G401 (cell line): ENCODE results near the gene CWF19L1. TPM values are rescaled to one million over a fixed set of nuclear protein-coding genes. Genes with fewer than 3 reads are reported as not detected.

Experiments
- DNase-seq: peaks from one replicate; pipeline ENCODE4 v3.0.0-alpha.2; 2015; ENCODE audit warnings: low spot score
- in situ Hi-C: cut with HindIII; loops from 2 replicates; pipeline ENCODE4 v1.10.0; 2016; ENCODE audit warnings: low sequenced_read_pairs, mixed read lengths
- total RNA-seq: library from RNA; depleted of rRNA; stranded (reverse); fragments of >200 nt; shearing (Covaris generic); gene quantifications from 2 replicates; pipeline ENCODE4 v1.2.3, GENCODE V29; 2014

The CWF19L1 gene
- total RNA-seq, 1 experiment from 2014 or later: 46.6 TPM

DNA sequence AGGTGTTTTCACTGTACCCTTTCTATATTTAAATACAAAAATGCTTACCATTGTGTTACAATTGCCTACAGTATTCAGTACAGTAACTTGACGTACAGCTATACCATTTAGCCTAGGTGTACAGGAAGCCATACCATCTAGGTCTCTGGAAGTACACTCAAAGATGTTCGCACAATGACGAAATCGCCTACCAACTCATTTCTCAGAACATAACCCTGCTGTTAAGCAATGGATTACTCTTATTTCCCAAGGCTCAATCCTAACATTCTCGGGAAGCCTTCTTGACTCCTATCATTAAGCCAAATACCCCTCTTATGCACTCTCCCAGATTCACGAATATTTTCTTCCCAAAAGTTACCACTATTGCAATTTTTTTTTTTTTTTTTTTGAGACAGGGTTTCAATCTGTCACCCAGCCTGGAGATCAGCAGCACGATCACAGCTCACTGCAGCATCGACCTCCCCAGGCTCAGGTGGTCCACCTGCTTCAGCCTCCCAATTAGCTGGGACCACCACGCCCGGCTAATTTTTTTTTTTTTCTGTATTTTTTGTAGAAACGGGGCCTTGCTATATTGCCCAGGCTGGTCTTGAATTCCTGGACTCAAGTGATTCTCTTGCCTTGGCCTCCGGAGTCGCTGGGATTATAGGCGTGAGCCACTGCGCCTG, 1.5 kb downstream of the CWF19L1 start:
- in situ Hi-C loops: no loop called here
- DNase-seq: no peak

GRCh38 chr10:100254191-100254590, 13.2 kb downstream of the CWF19L1 start:
- DNase-seq: no peak
- in situ Hi-C loops: no loop called here

GRCh38 chr10:100253041-100253440, 14.4 kb downstream of the CWF19L1 start:
- in situ Hi-C loops: no loop called here

DNA sequence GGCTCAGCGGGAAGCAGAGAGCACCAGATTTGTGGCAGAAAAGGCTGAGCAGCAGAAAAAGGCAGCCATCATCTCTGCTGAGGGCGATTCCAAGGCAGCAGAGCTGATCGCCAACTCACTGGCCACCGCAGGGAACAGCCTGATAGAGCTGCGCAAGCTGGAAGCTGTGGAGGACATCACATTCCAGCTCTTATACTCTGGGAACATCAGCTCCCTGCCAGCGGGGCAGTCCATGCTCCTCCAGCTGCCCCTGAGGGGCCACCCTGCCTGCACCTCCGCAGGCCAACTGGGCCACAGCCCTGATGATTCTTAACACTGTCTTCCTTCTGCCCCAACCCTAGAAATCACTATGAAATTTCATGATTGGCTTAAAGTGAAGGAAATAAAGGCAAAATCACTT, 18.6 kb downstream of the CWF19L1 start:
- DNase-seq: no peak
- in situ Hi-C loops: no loop called here

More at GRCh38 chr10:100253041-100253440, 14.4 kb downstream of the CWF19L1 start:
- DNase-seq: no peak

DNA sequence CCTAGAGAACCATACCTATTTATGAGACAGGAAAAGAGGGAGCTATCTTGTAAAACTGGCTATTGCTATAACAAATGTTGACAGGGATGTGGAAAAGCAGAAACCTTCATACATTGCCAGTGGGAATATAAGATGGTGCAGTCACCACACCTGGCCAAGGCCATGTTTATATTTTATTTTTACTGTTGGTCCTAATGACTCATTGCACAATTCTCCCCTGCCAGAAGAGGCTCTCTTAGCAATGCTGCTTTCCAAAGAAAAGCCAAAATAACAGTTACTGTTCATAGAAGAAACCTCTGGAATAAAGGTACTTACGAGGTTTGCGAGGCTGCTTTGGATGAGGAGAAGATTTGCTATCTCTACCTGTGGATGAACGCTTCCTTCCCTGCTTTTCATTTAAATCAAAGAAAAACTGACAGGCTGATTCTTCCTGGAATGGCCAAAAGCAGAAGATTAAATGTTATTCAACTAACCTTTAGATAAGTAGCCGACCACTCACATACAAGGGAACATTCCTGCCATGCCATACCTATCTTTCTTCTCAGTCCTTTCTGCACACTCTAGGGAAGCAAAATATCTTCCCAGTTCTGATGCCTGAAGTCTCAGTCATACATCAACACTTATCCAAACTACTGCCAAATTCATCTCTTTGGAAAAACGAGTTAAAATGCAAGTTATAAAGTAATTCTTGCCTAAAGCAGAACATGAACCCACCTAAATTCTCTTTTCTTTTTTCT, 21.8 kb downstream of the CWF19L1 start:
- in situ Hi-C loops: no loop called here
- no peak for DNase-seq

DNA sequence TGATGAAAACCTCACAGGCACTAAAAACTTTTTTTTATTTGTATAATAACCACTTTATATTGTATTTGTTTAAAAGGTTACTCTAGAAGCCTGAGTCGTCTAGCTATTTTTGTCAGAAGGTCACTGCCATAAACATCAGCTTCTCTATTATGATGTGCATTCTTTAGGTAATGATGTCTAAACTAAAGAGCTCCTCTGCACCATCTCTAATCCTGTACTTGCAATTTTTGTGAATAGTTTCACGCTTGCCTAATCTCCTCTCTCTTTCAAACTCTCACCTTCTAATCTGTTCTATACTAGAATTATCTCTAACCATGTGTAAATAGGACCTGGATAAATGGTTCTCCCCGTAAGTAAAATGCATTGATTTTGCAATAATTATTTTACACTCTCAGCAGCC, 27.6 kb downstream of the CWF19L1 start:
- DNase-seq: no peak
- in situ Hi-C loops: no loop called here

- in situ Hi-C loops: no loop called here
- no peak for DNase-seq
Observed at GRCh38 chr10:100238429-100238828, 29.0 kb downstream of the CWF19L1 start.

DNA sequence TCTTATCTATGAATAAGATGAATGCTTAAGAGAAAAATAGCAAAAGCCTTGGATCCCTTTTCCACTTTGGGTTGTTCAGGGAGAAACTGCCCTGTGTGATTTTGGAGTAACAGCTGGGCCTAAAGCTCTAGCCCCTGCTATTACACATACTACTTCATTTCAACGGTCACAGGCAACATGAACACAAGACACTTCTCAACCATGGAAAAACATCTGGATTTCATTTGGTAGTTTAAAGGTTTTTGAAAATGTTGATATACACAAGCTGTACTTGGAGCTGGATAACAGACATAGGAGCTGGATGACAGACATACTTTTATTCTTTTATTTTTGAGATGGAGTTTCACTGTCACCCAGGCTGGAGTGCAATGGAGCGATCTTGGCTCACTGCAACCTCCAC, 35.3 kb downstream of the CWF19L1 start:
- in situ Hi-C loops: no loop called here
- DNase-seq: no peak

GRCh38 chr10:100229819-100230422, 37.5 kb downstream of the CWF19L1 start:
- in situ Hi-C loops: no loop called here
- no peak for DNase-seq

GRCh38 chr10:100223879-100224278, 43.6 kb downstream of the CWF19L1 start:
- in situ Hi-C loops: no loop called here
- no peak for DNase-seq

- in situ Hi-C loops: no loop called here
Observed at GRCh38 chr10:100222529-100222928, 44.9 kb downstream of the CWF19L1 start.

DNA sequence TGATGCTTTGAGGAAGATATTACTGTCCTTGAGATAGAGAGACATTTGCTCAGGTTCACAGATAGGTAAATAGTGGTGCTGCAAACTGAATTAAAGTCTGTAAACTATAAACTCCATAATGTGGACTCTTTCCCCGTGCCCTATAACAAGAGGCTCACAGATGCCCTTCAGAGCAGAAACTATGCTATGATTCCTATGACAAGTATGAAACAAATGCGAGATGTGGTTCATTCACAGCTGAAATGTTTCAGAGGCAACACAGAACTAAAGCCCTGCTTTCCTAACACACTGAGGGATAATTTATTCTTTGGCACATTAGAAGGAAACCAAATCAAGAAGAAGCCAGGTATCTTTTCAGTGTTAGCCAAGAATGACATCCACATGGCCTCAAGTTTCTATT, 51.4 kb downstream of the CWF19L1 start:
- no peak for DNase-seq
- in situ Hi-C loops: no loop called here

More at GRCh38 chr10:100222529-100222928, 44.9 kb downstream of the CWF19L1 start:
- DNase-seq: no peak

DNA sequence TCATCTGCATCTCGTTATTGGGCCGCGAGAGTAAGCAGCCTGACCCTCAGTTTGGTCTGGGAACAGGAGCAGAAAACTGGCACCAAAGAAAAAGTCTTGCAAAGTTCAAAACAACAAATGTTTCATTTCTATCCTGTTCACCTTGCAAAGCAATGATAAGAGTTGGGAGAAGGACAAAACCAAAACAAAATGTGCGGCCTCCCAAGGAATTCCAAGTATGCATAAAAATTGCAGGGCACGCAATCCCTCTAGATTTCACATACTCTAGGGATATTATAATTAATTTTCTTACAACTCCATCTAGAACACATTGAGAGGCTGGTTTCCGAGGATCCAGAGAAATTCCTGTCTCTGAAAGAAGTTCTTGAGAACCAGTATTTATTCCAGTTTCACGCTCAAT, 58.1 kb downstream of the CWF19L1 start:
- DNase-seq: no peak

GRCh38 chr10:100208276-100208675, 59.2 kb downstream of the CWF19L1 start:
- in situ Hi-C loops: no loop called here
- no peak for DNase-seq

More for the DNA sequence above, 58.1 kb downstream of the CWF19L1 start:
- in situ Hi-C loops: no loop called here

DNA sequence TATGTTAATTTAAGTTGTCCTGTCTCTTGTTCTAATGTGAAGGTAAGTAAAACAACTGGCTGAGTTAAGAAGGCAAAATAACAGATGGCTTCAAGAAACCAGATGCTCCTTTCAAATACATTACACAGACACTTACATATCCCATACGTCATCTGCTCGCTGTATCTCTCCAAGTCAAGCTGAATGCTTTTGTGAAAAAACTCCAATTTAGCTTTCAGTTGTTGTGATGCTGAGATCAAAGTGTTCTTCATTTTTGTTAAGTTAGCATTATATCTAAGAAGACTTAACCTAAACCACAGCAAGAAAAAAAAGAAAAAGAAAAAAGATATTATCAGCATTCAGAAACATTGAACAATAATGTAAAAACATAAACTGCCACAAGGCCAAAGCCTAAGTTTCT, 63.1 kb downstream of the CWF19L1 start:
- in situ Hi-C loops: no loop called here
- no peak for DNase-seq

- no peak for DNase-seq
- in situ Hi-C loops: no loop called here
Observed at GRCh38 chr10:100201549-100201948, 65.9 kb downstream of the CWF19L1 start.

DNA sequence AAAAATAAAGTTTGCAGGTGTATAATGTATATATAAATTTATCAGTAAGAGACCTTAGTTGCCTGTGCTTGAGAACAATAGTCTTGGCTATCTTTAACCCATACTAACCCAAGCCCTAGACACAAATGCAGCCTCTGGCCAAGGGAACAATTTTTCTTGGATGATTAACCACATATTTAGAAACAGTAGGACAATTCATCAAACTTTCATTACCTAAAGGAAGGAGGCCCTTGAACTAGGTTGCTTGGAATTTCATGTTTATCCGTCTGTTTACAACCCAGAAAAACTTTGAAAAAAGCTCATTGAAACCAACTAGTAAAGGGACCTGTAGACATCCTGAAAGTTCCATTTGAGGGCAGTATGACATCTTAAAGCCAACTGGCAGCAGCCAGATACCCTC, 72.7 kb downstream of the CWF19L1 start:
- in situ Hi-C loops: no loop called here
- no peak for DNase-seq

DNA sequence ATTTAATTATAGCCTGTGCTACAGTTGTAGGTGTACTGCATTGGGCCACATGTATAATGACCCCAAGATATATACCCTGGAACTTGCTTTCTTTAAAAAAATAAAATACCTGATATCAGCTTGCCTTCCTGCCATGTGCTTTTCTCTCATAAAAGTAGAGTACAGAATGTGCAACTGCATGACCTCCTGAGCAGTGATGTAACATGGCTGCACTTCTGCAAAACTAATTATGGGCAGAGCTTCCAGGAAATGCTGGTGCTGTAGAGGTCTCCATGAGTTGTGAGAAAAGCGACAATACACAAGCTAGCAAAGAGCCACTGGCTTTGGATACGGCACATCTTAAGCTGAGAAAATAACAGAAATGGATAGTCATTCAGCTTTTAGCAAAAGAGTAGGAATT, 75.1 kb downstream of the CWF19L1 start:
- DNase-seq: no peak
- in situ Hi-C loops: no loop called here

DNA sequence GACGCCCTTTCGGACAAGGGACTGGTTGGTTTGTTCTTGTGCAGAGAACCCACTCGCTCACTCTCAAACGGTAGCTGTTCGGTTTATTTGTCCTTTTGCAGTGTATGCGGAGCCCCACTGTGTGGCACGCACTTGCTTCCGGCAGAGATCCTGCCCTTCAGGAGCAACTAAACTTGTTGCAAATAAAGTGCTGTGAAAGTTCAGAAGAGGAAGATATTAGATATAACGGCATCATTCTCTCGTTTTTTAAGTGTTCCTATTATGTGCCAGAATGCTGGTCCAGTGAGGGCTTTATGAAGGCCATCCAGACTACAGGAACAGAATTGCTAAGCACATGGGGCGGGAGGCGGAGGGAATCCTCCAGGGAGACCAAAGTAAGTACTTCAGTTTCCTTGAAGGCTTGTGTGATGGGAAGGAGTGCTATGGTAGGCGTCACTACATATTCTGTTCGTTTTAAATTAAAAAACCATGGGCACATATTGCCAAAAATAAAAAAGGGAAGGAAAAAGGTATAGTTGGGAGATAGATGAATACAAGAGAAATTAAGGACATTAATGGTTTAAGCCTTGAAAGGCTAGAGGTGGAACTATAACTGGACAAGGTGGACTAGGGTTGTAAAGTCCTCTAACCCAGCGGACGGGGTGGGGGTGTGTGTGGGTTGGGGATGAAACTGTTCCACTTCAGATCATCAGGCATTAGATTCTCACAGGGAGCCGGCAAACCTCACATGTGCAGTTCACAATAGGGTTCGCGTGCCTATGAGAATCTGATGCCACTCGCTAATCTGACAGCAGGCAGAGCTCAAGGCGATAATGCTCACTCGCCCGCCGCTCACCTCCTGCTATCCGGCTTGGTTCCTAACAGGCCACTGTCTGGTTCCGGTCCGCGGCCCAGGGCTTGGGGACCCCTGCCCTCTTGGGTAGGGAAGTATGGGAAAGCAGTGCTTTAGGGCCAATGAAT, 80.9 kb downstream of the CWF19L1 start:
- no peak for DNase-seq
- in situ Hi-C loops: no loop called here
